Stimulated activated CD8-positive, alpha-beta memory T cell treated with anti-CD3 and anti-CD28 coated beads, Interleukin-15, amount 100 ng/mL, for 48 hours (primary cell): Measurements from ENCODE around the gene EPB41L4A.
"Not testable (repeated sequence)": the region's sequence is repeated elsewhere in the genome, so short reads cannot be mapped to it uniquely, and the experiment has no call there.

Experiments
- DNase-seq, 2 donors: peaks; one replicate each; pipeline ENCODE4 v3.0.0-alpha.2; 2020; ENCODE audit warnings: low read depth in 2 of 2

Gene EPB41L4A

DNA sequence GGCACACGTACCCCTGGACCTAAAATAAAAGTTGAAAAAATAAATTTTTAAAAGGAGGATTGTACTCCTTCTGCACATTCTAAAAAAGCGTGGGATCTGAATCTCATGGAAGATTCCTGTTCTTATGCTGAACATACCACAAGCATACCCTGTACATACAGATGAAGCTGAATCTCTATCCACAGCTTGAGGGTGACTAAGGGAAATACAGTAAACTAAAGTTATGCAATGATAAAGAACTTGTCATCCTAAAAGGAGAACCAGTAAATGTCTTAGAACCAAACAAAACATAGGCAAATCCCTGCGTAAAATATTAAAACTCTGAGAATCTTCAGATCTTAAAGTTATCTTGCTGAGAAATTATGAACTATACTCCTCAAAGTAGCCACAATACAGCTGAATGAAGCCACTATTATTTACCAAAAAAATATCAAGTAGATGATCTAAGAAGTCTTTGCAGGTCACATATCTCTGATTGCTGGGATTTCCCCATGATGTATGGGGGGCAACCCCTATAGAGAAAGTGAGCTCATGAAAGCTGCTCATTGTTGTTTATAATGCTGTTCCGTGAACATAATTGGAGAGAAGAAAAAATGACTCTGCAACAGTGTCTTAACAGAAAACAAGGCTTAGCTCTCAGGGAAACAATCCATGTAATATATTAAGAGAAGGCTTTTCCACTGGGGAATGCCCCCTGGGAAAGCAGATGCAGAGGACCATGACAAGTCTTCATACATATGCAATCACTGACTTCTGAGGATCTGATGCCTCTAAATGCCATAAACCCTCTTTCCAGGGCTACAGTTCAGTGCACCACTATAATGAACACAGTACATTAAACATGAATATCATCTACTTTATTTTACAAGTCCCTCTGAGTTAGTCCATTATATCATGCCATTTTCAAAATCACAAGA lies 210.1 kb downstream of the EPB41L4A start:
- DNase-seq: no peak

DNA sequence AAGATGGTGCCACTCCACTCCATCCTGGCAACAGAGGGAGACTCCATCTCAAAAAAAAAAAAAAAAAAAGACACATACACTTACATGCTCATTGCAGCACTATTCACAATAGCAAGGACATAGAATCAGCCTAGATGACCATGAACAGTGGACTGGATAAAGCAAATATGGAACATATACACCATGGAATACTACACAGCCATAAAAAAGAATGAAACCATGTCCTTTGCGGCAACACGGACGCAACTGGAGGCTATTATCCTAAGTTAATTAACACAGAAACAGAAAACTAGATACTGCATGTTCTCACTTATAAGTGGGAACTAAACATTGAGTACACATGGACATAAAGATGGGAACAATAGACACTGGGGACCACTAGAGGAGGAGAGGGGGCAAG lies 210.9 kb downstream of the EPB41L4A start:
- not testable (repeated sequence) for DNase-seq

DNA sequence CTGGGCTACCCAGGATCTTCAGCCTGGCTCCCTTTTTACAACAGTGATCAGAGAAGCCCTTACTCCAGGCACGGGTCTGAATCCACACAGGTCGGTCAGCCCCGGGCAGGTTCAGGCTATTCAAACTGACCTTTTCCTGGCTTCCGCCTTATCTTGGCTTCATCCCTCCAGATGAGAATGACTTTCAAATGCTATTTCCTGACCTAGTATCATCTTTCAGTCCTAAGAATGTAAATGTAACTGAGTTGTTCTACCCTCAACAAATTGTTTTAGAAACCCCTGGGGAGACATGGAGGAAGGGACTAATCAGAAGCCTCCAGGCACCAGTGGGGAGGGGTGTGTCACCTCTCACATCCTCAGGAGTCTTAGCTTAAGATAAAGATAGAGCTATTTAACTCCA lies 213.2 kb downstream of the EPB41L4A start:
- no peak for DNase-seq

DNA sequence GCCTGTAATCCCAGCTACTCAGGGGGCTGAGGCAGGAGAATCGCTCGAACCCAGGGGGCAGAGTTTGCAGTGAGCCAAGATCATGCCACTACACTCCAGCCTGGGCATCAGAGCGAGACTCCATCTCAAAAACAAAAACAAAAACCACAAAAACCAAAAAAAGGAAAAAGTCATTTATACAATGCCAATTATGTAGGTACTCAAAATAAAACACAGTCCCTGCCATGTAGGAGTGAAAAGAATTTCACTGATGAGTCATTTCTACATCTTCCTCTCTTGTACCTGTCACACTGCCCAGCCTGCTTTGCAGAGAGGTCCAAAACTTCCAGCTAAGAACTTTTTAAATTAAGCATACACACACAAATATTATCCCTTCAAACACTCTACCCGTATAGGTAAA lies 215.8 kb downstream of the EPB41L4A start:
- DNase-seq: no peak

DNA sequence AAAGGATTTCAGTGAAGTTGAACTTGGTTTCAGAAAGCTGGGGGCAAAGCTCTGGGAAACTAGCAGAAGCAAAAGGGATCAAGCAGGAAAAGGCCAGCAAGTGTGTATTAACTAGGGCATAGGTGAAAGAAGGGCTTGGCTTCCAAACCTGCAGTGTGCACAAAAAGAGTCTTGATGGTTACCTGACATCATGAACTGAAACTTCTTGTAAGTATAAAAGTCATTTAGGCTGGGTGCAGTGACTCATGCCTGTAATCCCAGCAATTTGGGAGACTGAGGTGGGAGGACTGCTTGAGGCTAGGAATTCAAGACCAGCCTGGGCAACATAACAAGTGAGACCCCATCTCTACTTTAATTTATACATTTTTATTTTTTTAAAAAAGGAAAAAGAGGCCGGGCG lies 216.4 kb downstream of the EPB41L4A start:
- no peak for DNase-seq

DNA sequence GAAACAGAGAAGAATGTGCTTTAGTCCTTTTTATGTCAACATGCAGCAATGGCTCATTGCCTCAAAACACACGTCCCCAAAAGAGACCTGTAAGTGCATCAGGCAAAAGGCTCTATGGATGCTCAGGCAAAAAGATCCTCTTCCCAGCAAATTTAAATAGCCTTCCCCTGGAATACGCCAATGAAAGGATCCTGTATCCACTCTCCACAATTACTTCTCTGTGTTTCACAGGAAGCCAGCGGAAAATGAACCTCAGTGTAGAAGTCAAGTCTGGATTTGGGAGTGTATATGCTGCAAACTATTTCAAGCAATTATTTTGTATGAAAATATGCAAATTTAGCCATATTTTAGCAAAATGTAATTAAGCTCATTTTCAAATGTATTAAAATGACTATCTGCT lies 217.9 kb downstream of the EPB41L4A start:
- no peak for DNase-seq

DNA sequence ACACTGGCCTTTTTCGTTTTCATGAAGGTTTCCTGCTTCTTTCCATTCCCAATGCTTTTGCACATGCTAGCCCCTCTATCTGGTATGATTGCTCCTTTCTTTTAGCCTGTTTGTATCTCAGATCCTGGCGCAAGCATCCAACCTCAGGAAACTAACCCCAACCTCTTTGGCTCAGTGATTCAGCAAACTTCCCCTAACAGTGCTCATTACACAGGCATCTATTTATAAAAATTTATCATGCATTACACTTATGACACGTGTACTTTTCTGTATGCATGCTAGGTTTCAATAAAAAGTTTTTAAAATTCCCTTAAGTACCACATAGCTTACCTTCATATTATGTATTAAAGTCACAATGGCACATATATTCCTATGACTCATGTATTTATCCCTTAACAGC lies 218.9 kb downstream of the EPB41L4A start:
- no peak for DNase-seq

DNA sequence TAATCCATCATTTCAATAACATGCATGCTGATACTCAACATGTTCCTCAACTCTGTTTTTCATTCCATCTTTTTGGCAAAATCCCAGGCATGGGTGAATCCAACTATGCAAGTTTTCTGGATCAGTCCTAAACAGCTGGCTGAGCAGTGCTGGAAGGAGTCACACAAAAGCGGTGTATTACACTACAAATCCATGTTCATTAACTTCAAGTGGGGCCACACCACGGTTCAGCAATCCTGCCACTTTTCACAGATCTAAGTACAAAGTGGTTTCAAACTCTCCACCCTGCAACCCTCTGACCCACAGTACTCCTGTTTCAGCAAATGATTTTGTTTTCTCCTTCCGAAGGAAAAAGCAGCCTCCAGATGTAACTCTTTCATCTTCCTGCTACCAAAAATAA lies 222.5 kb downstream of the EPB41L4A start:
- no peak for DNase-seq

DNA sequence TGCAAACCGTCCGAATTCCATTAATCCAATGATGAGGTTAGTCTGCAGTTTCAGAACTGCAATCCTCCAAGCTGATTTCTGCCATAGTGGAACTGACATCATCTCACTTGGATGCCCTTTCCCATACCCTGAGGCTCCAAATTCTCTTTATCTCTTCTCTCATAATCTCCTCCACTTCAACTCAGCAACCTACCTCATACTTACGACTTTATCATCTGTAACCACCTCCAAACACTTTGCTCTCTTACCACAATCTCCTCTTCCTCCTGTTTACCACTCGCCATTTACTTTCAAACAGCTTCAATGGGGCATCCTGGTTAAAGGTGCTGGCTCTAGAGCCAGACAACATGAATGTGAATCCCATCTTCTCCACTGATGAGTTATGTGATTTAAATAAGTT lies 223.2 kb downstream of the EPB41L4A start:
- no peak for DNase-seq

DNA sequence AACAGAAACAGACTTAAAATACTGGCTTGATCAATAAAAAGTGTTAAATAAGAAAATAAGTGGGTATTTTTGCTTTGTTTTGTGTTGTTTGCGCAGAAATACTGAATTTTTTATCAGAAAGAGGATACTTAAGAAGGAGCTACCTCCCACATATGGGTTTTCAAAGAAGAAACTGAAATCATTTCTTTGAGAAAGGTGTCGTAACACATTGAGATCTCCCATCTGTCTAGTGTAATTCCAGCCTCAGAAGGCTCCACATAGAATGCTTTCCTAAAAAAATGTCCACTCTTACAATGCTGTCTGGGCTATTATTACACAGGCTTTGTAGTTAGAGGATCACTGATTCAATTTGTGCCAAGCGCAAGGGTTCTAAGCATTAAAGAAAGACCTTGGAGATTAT lies 226.2 kb downstream of the EPB41L4A start:
- DNase-seq: no peak

DNA sequence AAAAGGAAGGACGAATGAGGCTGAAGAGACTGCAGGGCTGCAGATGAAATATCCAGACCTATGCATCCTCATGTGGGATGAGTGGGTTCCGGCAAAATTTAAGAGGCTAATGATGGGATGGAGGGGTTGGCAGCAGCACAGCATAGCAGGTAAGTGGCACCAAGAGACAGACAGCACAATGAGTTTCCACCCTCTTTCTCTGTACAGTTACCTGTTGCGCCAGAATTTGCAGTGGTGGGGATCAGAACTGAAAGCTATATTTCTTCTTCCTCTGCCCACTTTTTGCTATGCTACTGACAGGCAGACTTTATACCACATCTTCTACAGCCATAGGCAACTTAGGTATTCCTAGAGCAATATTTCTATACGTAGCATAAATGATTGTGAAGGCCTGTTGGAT lies 227.0 kb downstream of the EPB41L4A start:
- no peak for DNase-seq

DNA sequence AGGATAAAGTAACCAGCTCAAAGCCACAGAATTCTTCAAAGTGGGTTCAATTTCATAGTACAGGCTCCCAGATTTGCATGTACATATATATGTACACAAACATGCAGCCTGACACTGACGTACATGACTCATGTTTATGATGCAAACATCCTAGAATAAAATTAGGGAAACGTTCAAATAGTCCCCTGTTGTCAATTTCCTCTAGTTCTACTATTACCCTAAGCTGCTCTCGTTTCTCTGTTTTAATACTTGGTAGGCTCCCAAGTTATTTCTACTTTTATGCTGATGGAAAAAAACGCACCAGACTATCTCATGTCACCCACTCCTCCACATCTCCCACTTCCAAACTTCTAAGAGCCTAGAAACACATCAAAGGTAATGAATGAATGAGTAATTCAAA lies 229.7 kb downstream of the EPB41L4A start:
- no peak for DNase-seq

DNA sequence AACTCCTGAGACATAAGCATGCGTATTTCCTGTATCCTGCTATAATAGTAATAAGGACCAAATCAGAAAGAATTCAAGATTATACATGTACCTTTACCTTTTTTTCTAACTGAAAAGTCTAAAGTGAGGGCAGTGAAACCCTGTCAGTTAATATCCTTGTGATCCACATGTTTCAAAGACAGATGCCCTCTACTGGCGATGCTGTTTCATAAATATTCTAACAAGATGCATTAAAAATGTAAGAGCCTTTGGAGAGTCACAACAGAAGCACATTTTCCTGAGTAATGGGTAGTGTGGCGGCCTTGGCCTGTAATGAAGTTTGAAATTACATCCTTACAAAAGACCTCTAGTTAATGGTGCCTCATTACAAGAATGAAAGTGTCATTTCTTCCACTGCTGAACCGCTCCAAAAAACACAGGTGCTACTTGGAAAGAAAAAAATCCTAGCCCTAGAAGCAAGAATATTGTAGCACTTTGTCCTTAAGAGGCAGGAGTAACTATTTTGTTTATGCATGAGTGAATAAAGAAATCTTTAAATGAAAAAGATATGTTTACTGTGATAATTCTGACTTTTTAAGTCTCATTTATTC lies 232.6 kb downstream of the EPB41L4A start:
- DNase-seq: no peak

DNA sequence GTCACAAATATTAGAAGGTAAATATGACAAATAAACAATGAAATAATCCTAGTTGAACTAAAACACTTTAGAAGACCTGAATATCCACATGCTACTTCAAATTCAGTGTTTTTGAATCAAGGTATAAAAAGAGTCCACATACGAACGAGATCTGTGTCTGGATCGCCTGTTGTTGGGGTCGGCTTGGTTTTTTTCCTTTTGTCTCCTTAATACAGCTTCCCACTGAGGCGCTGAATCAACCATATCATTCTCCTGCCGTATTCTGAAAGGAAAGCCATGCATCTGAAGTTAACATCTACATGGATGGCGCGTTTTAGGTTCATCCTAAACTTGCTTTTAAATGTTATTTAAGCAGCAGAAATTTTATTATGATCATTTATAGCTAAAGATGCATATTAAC lies 235.2 kb downstream of the EPB41L4A start:
- DNase-seq: no peak

DNA sequence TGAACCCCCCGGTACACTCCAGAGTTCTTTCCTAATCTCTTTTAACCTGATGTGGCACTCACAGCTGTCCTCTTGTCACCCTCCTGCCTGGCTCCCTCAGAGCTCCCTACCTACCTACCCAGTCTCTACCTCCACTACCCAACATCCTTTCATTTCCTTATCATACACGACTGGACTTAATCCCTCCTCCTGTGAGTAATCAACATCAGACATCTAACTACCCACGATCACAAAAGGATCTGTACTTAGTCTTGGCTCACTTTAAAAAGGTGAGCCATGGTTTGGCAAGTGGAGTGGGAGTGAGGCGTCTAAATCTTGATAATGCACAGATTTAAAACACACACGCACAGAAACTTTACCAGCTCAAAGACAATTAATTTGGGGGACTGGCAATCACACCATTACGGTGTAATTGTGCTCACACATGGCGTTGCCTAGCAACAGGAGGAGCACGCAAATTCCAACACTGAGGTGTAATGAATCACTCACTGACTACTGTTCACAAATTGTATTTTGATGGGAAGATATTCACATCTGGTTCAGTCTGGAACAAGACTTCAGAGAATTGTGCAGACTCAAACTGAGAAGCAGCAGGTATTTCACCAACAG lies 235.9 kb downstream of the EPB41L4A start:
- DNase-seq: no peak

DNA sequence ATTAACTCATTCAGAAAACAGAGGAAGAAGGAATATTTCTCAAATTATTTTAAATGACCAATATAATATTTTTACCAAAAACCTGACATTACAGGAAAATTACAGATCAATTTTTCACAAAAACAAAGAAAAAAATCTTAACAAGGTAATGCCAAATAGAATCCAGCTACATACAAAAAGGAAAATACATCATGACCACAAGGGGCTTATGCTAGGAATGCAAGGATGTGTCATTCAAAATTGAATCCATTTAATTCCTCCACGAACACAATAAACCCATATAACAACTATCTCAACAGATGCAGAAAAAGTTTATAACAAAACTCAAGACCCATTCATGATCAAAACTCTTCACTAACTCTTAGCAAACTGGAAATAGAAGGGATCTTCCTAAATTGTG lies 239.8 kb downstream of the EPB41L4A start:
- no peak for DNase-seq

DNA sequence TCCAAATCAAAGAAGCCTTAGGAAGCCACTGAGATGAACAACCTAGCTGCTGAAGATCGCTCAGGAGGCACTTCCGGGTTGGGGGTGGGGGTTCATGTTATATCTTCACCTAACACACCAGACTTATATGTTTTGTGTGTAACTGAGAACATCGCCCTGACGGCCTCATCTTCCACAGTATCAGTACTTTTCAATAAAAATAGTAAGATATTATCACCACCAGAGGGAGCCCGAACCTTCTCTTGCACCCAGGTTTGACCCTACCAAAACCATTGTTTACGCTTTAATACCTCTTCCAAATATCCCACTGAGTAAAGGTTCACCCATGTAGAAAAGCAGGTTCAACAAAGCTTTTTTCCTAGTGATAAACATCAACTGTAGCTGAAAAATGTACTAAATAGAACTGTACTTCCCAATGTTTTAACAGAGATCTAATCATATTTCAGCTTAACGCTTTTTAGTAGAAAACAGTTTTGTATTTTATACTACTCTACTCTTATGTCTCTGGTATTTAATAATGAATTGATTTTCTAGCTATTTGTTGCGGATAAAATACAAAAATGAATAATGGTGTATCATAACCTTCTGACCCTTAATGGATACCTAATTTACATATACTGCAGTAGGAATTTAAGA lies 244.0 kb downstream of the EPB41L4A start:
- no peak for DNase-seq

DNA sequence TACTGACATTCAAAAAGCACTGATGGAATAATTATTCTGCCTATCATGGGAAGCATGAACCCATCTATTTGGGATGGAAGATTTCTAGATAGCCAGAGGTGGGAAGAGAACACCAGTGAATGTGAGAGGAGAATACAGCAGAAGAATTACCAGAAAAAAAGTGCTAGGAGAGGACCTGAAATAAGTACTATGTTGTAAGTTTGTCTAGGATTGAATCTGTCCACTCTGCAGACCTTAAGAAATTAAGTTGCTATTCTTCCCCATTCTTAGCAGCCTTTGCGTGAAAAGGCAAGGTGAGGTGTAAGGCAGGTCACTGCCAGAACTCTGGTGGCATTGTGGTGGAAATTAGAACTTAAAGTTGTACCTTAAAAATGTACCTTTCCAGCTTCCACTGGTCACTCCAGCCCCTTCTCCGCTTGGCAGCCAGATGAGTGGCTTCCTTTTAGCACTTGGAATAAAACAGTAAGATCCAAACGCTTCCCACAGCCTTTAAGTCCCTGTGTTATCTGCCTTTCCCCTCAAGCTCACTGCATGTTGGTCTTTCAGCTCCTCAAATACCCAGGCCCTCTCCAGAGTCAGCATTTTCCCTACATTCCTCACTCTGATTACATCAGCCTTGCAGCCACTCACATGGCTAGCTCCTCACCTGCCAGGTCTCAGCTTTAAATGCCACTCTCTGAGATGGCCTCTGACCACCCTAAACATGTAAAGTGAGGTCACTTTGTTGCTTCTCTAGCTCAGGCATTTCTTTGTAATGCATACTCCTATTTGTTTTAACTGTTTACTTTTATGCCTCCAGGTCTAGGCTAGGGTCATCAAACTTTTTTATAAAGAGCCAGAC lies 253.0 kb downstream of the EPB41L4A start:
- no peak for DNase-seq

DNA sequence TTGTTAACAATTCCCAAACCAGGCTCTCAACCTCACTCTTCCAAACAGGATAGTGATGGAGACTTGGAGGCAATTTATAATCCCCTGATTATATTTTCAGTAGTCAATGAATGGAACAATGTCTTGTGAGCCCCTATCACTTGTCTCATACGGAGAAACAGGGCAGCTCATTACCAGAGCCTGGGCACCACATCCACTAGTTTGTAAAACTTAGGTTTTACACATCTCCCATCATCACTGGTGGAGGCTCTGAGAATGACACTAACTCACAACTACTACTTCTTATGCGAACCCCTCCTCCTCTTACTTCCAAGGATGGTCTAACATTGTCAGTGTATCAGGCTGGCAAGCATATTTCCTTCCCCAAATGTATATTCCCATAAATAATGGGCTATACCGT lies 253.7 kb downstream of the EPB41L4A start:
- DNase-seq: no peak

DNA sequence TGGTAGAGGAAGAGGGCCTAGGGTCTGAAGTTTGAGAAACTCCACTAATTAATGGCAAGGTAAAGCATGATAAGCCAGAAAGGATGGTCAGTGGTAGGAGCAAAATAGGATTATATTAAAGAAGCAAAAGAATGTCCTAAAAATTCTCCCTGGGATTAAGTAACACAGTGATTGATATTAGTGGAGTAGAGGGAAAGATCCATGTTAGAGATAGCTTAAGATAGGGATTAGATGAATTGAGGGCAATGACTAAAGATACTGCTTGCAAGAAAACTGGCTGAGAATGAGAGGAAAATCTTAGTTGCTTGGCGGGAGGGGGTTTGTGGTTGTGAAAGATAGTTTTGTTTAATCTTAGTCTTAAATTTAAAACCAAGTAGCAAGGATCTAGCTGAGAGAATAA lies 255.6 kb downstream of the EPB41L4A start:
- DNase-seq: no peak

DNA sequence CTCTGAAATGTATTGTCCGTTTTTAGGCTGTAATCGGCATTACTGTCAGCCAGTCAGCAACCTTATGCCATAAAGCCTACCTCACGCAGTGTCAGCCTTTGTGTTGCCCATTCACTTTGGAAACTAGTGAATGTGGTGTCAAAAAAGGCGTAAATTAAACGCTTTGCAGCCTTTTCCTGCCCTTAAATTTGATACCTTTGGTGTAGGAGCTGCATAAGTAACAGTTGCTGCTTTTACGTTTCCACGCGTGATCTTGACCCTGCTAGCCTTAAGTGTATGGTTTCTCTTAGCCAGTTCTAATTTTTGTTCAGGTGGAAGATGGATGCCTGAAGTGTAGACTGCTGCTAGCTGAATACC lies 257.7 kb downstream of the EPB41L4A start:
- no peak for DNase-seq
